Left lobe of liver (tissue), 2 donors: ENCODE results near the gene ODF2. TPM values are rescaled to one million over a fixed set of nuclear protein-coding genes. Genes with fewer than 3 reads are reported as not detected.
"Not testable (repeated sequence)": the region's sequence is repeated elsewhere in the genome, so short reads cannot be mapped to it uniquely, and the experiment has no call there.

Source experiments
- ATAC-seq: fragments of 200-7000 bp; cut with Tn5 transposase; one replicate; pipeline ENCODE4 v1.9.1; 2020; ENCODE audit warnings: mild to moderate bottlenecking, moderate library complexity
- DNase-seq: peaks from one replicate; pipeline ENCODE4 v3.0.0-alpha.2; 2020; ENCODE audit warnings: low spot score
- total RNA-seq: library from RNA; stranded (reverse); gene quantifications from one replicate; pipeline ENCODE4 v1.2.1, GENCODE V29; 2021
- donor health status: DM: no; HTN: no; CAD: no; lungs with moderate emphysema.
- donor health status: DM: no; HTN: yes; CAD: no.

ODF2 gene
- total RNA-seq, 1 donor from 2014 or later: 6.6 TPM

DNA sequence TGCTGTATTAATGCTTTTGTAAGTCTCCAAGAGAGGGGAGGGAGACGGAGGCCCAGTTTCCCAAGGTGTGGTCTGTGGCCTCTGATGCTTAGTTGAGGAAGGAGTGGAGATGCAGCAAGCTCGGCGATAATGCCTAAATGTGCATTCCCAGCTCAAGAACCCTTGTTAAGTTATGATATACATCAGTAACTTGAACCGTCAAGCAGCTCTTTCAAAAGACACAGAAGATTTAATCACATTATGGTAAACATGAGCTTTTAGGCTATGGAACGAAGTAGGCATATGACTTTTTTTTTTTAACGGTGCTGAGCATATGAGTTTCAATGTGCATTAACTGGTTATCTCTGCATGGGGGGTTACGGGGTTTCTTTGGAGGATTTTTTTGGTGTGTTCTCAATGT is 26.4 kb downstream of the ODF2 start:
- DNase-seq (no peak), ATAC-seq (no peak)

DNA sequence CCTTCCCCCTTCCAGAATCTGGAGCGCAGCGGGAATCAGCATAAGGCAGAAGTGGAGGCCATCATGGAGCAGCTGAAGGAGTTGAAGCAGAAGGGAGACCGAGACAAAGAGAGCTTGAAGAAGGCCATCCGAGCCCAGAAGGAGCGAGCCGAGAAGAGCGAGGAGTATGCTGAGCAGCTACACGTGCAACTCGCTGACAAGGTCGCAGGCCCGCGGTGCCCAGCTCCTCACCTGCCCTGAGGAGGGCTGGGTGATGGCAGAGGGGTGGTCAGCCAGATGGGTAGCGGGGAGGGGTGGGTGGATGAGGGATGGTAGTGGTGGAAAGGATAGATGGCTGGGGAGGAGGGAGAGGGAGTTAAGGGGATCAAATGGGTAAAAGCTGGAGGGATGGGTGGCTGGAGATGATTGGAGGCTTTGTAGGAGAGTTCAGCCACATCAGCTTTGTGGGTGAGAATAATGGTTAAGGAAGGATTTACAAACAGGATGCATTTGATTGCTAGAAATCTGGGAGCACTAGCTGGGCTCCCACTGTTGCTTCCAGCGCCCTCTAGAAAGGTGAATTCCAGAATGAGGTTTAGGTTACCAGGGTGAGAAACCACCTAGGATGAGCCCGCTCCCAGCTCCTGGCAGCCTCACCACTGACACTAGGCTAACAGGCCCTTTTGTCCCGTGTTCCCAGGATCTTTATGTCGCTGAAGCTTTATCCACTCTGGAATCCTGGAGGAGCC is 29.0 kb downstream of the ODF2 start:
- no peak for DNase-seq
- no peak for ATAC-seq

DNA sequence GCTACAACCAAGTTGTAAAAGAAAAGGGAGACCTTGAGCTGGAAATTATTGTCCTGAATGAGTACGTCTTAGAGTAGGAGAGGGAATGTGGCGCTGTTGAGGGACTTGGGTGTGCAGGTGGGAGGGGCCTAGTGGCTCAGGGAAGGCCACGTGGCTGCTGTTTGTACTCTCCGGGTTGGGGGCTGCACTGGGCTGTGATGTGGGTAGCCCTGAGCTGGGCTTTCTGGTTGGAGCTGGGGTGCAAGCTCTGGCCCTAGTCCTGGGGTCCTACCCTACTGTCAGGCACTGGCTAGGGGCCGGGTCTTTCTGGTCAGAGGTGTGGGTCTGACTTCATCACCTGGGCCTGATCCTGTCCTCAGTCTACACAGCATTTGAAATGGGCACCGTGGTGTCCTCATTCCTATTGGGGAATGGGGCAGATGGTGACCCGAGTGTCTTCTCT is 29.6 kb downstream of the ODF2 start:
- DNase-seq (no peak), ATAC-seq (no peak)

DNA sequence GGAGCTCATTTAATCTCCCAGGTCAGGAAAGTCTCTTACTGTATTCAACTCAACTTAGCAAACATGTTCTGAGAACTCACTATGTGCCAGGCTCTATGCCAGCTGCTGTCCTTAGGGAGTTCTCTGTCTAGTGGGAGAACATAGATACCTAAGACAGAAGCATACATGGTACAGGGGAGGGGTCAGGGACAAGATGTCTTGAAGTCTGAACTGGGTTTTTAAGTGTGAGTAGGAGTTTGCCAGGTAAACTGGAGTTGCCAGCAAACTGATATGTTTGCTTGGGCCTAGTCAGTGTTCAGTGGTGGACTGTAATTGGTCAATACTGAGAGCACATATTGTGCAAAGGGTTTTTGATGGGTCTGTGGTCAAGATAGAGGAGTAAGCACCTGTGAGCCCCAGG is 30.4 kb downstream of the ODF2 start:
- ATAC-seq: no peak
- no peak for DNase-seq

DNA sequence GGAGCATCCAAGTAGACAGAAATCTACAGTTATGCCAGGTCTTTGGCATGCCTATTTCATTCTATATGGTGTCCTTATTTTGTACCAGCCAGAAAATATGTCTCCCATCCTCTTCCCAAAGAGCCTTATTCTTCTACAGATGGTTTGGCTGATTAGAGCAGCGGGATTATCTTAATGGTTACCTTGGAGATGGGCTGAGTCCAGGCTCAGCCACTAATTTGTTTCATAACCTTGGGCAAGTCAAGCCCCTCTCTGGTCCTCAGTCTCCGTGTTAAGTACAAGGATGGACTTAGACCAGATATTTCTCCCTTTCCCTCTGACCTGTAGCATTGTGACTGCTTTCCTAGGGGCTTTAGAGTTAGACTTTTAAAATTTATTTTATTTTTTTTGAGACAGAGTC is 37.6 kb downstream of the ODF2 start:
- ATAC-seq: no peak
- DNase-seq: no peak

DNA sequence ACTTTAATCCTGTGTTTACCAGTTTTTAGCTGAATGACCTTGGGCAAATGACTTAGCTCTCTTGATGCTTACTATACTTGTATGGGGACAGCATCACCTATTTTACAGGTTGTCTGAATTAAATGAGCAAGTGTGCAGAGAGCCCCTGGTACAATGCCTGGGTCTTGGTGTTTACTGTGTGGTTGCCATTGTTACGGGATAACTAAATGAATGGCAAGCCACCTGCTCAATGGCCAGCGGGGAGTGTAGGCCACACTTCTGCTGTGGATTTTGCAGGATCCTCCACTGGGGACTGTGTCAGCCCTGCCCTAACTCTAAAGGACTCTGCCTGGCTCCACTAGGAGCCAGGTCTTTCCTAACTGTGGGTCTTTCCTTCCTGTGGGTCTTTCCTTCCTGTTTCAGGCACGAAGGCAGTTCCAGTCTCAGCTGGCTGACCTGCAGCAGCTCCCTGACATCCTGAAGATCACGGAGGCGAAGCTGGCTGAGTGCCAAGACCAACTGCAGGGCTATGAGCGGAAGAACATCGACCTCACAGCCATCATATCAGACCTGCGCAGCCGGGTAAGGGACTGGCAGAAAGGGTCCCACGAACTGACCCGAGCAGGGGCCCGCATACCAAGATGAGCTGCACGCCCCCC is 38.4 kb downstream of the ODF2 start:
- ATAC-seq: peak; percentile 64
- peak; percentile 75 for DNase-seq

DNA sequence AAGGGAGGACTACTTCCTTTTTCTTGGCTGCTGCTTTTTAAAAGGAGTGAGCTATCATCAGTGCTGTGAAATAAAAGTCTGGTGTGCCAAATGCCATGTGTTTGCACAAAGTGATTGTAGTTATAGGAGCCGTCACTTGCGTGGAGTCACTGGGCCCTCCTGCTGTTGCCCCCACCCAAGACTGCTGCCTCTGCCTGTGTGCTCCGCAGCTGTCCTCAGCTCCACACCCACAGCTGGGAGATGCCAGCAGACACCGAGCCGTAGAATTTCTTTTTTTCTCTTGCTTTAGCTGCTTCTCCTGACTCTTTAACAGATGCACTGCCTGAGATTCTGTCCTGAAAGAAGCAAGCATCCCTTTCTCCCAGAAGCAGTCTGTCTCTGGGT is 38.9 kb downstream of the ODF2 start:
- ATAC-seq (no peak), DNase-seq (no peak)

DNA sequence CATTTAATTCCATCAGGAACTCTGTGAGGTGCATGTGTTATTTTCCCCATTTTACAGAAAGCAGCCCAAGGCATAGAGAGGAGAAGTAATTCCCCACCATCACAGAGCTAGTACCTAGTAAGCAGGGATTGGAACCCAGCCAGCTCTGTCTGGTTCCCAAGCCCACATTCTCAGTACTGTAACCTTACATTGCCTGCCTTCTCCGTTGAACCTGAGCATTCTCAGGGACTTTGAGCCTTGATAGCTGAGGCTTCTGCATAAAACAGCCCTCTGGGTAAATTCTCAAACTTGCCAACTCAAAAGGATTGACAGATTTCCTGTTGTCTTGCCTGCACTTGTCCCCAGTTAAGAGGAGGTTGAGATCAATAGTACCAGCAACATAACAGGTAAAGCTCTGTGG is 39.5 kb downstream of the ODF2 start:
- DNase-seq (no peak), ATAC-seq (peak; percentile 56)

DNA sequence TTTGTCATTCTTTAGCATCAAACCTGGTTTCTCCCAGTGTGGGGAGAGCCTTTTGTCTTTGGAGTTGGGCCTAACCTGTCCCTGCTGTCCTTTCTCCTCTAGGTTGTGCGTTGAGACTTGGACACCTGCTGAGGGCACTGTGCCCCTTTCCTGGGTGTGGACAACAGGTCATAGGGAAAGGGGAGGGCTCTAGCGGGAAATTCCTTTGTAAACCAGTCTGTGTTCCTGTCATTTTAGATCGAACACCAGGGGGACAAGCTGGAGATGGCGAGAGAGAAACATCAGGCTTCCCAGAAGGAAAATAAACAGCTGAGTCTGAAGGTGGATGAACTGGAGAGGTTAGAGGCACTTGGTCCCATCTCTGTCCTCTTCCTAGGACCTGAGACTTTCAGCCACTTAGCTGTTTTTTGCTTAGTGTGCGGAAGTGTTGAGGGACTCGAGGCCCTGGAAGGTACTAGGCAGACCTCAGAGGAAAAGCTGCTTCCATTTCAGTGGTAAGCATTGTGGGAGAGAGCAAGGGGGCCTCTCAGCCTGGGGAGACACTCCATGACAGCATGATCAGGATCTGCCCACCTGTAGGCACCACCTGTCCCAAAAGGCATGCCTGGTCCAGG is 40.1 kb downstream of the ODF2 start:
- ATAC-seq: peak; percentile 93

DNA sequence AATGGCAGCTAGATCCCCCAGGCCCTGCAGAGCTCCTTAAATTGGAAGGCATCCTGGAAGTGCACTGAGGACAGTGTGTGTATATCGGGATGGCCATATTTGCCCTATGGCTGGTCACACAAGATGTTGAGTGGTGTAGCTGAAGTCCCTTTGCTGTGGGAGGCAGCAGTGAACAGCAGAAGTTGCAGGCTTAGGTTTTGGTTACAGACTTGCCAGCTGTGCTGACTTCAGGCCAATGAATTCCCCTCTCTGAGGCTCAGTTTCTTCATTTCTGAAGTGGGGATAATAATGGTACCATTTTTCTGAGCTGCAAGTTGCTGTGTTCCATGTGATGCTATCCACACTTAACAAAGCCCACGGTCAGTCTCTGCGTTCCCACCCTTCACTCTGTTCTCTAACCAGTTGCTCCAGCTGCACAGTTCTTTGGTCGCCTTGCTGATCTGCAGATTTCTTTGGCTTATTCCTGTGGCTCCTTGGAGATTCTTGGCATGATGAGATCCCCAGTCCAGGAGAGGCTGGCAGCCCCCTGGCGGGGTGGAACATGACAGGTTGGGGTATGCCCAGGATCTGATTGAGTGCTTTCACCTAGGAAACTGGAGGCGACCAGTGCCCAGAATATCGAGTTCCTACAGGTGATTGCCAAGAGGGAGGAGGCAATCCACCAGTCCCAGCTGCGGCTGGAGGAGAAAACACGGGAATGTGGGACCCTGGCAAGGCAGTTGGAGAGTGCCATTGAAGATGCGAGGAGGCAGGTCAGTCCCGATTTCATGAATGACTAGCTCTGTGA is 42.2 kb downstream of the ODF2 start:
- no peak for ATAC-seq

More for the DNA sequence above, 40.1 kb downstream of the ODF2 start:
- peak; percentile 66 for DNase-seq

DNA sequence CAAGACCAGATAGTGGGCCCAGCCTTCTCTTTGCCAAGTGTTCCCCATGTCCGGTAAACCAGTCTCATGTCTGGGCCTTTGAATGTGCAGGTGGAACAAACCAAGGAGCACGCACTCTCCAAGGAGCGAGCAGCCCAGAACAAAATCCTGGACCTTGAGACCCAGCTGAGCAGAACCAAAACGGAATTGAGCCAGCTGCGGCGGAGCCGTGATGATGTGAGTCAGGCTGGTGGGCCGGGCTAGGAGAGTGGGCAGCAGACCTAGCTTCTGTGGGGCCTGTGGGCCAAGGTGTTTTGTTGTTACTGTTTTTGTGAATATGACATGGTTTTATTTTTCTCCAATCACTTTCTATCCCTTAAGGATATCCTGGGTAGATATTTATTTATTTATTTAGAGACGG is 43.1 kb downstream of the ODF2 start:
- ATAC-seq: no peak
- no peak for DNase-seq

More for the DNA sequence above, 42.2 kb downstream of the ODF2 start:
- no peak for DNase-seq

DNA sequence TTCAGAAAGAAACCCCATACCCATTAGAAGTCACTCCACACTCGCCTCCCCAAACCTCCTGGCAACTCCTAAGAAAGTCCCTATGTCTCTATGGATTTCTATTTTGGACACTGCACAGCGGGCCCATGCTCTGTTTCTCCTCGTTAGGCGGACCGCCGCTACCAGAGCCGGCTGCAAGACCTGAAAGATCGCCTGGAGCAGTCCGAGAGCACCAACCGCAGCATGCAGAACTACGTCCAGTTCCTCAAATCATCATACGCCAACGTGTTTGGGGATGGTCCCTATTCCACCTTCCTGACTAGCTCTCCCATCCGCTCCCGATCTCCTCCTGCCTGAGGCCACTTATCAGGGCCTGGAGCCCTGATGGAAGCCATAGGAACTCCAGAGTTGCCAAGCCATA is 44.1 kb downstream of the ODF2 start:
- no peak for ATAC-seq

DNA sequence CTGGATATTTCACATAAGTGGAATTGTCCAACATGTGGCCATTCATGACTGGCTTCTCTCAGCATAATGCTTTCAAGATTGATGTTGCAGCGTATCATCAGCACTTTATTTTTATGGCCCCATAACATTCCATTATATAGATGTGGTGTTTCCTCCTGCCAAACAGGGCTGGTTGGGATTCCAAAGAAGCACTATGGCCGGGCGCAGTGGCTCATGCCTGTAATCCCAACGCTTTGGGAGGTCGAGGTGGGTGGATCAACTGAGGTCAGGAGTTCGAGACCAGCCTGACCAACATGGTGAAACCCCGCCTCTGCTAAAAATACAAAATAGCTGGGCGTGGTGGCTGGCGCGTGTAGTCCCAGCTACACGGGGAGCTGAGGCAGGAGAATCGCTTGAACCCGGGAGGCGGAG is 47.6 kb downstream of the ODF2 start:
- ATAC-seq, DNase-seq: not testable (repeated sequence)

More for the DNA sequence above, 44.1 kb downstream of the ODF2 start:
- DNase-seq: no peak

DNA sequence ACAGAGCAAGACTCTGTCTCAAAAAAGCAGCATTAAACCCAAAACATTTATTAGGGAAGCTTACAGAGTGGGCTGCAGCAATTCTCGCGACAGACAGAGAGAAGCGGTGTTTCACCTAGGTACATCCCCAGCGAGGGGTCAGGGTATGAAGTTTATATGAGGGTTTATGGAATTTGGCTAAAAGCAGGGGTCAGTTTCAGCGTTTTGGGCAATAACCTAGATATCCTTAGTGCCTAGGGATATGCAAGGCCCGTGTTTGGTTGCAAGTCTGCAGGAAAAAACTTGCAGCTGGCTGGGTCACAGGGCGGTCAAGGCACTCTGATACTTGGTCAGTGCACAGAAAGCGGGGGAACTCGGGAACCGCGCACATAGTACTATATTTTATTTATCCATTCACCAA is 48.1 kb downstream of the ODF2 start:
- DNase-seq (no peak), ATAC-seq (peak; percentile 52)

DNA sequence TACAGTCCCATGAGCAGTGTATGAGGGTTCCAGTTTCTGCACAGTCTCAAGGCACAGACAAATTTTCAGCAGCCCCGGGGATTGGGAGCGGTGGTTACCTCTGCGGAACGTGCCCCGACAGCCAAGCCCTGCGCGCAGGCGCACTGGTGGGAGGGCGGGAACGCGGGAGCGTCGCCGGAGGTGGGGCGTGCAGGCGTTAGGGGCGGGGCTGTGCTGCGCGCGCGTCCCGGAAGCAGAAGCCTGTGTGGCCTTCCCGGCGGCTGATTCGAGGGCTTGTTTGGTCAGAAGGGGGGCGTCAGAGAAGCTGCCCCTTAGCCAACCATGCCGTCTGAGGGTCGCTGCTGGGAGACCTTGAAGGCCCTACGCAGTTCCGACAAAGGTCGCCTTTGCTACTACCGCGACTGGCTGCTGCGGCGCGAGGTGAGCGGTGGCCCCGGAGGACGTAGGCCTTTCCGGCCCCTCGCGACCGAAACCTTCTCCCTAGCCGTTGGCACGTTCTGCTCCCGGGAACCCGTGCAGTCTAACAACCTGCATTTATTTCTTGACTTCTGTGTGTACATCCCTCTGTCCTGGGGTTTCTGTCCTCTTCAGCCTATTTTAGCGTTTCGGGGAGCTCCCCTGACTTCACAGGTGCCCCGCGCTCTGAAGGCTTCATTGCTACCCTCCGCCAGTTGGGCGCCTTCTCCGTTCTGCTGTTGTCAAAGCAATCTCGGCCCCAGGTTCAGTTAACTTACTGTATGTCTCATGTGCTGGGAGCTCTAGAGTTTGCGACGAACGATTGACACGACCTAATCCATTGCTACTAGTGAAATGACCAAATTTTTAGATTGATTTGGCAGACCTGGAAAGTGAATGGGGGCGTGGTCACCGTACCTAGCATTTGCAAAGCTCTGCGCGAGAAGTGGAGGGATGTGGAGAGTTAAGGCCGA is 48.9 kb downstream of the ODF2 start, which contains the start of gene GLE1:
Gene GLE1 (plus strand): TSS at position 235 of the 929 bp plus-strand sequence. CDS start 87 bp downstream, at position 322.
- DNase-seq (peak; percentile 97), ATAC-seq (peak; percentile 97)

DNA sequence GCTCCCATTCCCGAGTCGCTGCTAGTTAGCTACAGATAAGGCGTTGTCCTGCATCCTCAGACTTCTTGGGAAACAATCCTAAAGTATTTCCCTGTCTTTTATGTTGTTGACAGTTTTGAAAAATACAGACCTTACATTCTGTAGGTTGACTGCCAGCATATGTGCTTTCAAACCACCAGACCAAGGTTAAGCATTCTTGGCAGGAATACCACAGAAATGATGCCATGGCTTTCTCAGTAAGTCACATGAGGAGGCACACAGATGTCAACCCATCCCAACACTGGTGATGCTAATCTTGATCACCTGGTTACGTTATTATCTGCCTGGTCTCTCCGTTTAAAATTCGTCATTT is 49.6 kb downstream of the ODF2 start:
- ATAC-seq (no peak), DNase-seq (no peak)

DNA sequence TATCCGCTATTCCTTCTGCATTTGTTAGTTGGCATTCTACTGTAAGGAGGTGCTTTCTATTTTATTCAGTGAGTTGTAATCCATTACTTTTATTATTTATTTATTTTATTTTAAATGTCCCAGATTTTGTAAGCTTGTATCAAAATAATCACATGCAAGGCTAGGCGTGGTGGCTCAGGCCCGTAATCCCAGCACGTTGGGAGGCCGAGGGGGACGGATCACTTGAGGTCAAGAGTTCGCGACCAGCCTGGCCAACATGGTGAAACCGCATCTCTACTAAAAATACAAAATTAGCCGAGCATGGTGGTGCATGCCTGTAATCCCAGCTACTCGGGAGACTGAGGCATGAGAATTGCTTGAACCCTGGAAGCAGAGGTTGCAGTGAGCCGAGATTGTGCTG is 50.1 kb downstream of the ODF2 start:
- DNase-seq, ATAC-seq: not testable (repeated sequence)

DNA sequence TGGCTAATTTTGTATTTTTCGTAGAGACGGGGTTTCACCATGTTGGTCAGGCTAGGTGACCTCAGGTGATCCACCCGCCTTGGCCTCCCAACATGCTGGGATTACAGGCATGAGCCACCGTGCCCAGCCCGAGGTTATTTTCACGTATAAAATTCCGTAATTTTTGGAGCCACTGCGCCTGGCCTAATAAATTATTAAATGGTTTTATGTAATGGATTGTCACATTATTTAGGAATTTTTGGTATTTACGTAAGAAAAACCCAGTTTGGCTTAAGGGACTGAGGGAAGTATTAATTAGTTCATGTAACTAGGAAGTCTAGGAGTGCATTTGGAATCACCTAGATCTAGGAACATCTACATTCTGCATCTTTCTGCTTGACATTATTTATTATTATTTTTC is 57.0 kb downstream of the ODF2 start:
- ATAC-seq (no peak), DNase-seq (no peak)

DNA sequence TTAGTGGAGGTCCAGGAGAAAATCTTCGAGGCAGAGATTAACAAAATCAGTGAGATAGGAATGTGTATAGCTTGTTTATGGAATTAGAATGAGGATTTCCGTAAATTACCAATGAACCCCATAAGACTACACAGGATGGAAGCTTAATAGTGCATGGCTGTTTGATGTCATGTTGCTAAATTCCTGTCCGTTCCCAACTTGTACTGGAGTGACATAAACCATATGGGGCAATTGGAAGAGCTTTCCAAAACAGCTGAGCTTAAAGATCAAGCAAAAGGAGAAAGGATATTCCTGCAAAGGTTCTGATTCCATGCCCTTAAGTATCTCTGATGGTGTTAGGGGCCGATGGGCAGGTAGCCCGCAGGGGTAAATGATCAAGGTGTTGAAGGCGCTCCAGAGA is 66.2 kb downstream of the ODF2 start:
- ATAC-seq: no peak
- DNase-seq: no peak
